Jurkat, Clone E6-1 (cell line): ENCODE data around the gene TRIM38. TPM values are rescaled to one million over a fixed set of nuclear protein-coding genes. Genes with fewer than 3 reads are reported as not detected.
"Not testable (repeated sequence)": the region's sequence is repeated elsewhere in the genome, so short reads cannot be mapped to it uniquely, and the experiment has no call there.

Source experiments
- DNase-seq: peaks from one replicate; pipeline ENCODE4 v3.0.0-alpha.2; 2011; ENCODE audit warnings: low read depth, low spot score
- H3K4me3 ChIP-seq: 2 replicates; pipeline ENCODE4 v1.5.1; 2011; ENCODE audit warnings: mild to moderate bottlenecking, low read length, control low read depth, moderate library complexity
- polyA plus RNA-seq: library from polyadenylated mRNA; unstranded; fragments of >200 nt; gene quantifications from one replicate; pipeline ENCODE4 v1.2.1, GENCODE V29; 2012; ENCODE audit warnings: missing spikeins; ENCODE audit not compliant: insufficient read length, insufficient read depth

Gene TRIM38
- 4.8 TPM for polyA plus RNA-seq

- DNase-seq: peak; percentile 91
- H3K4me3 ChIP-seq: peak within 1 kb of the TSS; percentile 84
Measured at GRCh38 chr6:25962149-25963127, at the start of gene TRIM38. TRIM38 (plus strand) TSS chr6:25962802; CDS start chr6:25966523, 3,721 bp downstream.

GRCh38 chr6:25913741-25914140 lies 48.9 kb upstream of the TRIM38 start:
- DNase-seq: no peak

GRCh38 chr6:25916330-25916729 lies 46.3 kb upstream of the TRIM38 start:
- no peak for DNase-seq

More at GRCh38 chr6:25913741-25914140, 48.9 kb upstream of the TRIM38 start:
- H3K4me3 ChIP-seq: no peak overlapping the region

GRCh38 chr6:25916789-25917490 lies 45.7 kb upstream of the TRIM38 start:
- no peak overlapping the region for H3K4me3 ChIP-seq
- DNase-seq: no peak

More at GRCh38 chr6:25916330-25916729, 46.3 kb upstream of the TRIM38 start:
- no peak overlapping the region for H3K4me3 ChIP-seq

GRCh38 chr6:25918083-25918683 lies 44.4 kb upstream of the TRIM38 start:
- H3K4me3 ChIP-seq: no peak overlapping the region
- no peak for DNase-seq

GRCh38 chr6:25919657-25920056 lies 42.9 kb upstream of the TRIM38 start:
- H3K4me3 ChIP-seq: no peak overlapping the region
- no peak for DNase-seq

- no peak for DNase-seq
- H3K4me3 ChIP-seq: no peak overlapping the region
Measured at GRCh38 chr6:25921525-25922203, 40.9 kb upstream of the TRIM38 start.

GRCh38 chr6:25922301-25922700 lies 40.3 kb upstream of the TRIM38 start:
- no peak overlapping the region for H3K4me3 ChIP-seq
- DNase-seq: no peak

- DNase-seq: no peak
Measured at GRCh38 chr6:25925876-25926275, 36.7 kb upstream of the TRIM38 start.

GRCh38 chr6:25927178-25927577 lies 35.4 kb upstream of the TRIM38 start:
- DNase-seq: no peak
- no peak overlapping the region for H3K4me3 ChIP-seq

More at GRCh38 chr6:25925876-25926275, 36.7 kb upstream of the TRIM38 start:
- no peak overlapping the region for H3K4me3 ChIP-seq

GRCh38 chr6:25927756-25928216 lies 34.8 kb upstream of the TRIM38 start:
- H3K4me3 ChIP-seq: no peak overlapping the region
- no peak for DNase-seq

- no peak overlapping the region for H3K4me3 ChIP-seq
- no peak for DNase-seq
Measured at GRCh38 chr6:25928562-25929324, 33.9 kb upstream of the TRIM38 start.

- not testable (repeated sequence) for H3K4me3 ChIP-seq, DNase-seq
Measured at GRCh38 chr6:25929785-25930184, 32.8 kb upstream of the TRIM38 start.

- H3K4me3 ChIP-seq: no peak within 1 kb of the TSS
- DNase-seq: no peak
Measured at GRCh38 chr6:25930532-25931410, 31.8 kb upstream of the TRIM38 start, which contains the start of gene SLC17A2. SLC17A2 (minus strand) TSS chr6:25930691; CDS start chr6:25925796, 4,895 bp downstream.

GRCh38 chr6:25931411-25931709 lies 31.2 kb upstream of the TRIM38 start:
- DNase-seq: no peak
- no peak overlapping the region for H3K4me3 ChIP-seq

GRCh38 chr6:25934156-25934555 lies 28.4 kb upstream of the TRIM38 start:
- DNase-seq: no peak

GRCh38 chr6:25934735-25935313 lies 27.8 kb upstream of the TRIM38 start:
- no peak overlapping the region for H3K4me3 ChIP-seq
- DNase-seq: no peak

More at GRCh38 chr6:25934156-25934555, 28.4 kb upstream of the TRIM38 start:
- H3K4me3 ChIP-seq: no peak overlapping the region
